Measurements from ENCODE around the gene KATNAL2. TPM values are rescaled to one million over a fixed set of nuclear protein-coding genes. Genes with fewer than 3 reads are reported as not detected.

Gene KATNAL2
- total RNA-seq, 2 donors from 2014 or later: 0.31 to 0.95 TPM

DNA sequence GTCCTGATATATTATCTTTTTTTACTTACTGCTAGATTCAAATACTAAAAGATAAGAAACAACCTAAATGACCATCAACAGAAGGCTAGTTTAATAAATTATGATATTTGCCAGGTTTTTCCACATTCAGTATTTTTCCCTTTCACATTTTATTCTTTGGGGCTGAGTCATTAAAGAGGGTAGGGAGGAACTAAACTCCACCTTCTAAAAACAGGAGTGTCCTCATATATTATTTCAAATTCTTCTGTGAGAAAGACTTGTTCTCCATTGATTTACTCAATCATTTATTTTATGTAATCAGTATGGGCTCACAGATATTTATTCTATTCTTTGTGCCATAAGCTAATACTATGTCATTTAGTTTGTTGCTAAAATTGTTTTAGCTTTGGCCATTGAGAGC, 223.9 kb downstream of the KATNAL2 start:
- ATAC-seq: no peak
- peaks cover 15 to 24% of the 10 kb centered on the region in 2 donors for H3K4me1 Mint-ChIP-seq (ENCODE audit: low read depth in 2 of 2)
- no peaks in the 10 kb centered on the region for H3K27me3 Mint-ChIP-seq
- no peak overlapping the region for H3K27ac Mint-ChIP-seq
- H3K9me3 Mint-ChIP-seq: no peaks in the 10 kb centered on the region
- H3K36me3 Mint-ChIP-seq: no peaks in the 10 kb centered on the region
- no peak for DNase-seq (ENCODE audit: low spot score)
- no peak overlapping the region for H3K4me3 Mint-ChIP-seq

DNA sequence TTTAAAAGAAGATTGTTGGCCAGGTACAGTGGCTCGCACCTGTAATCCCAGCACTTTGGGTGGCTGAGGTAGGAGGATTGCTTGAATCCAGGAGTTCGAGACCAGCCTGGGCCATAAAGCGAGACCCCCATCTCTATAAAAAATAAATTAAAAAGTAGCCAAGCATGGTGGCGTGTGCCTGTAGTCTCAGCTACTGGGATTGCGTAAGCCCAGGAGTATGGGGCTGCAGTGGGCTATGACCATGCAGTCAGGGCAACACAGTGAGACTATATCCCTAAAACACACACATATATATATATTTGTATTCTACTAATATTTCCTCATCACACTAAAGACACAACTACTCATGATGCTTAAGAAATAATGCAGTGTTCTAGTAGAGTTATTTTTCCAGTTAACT, 225.8 kb downstream of the KATNAL2 start:
- DNase-seq (ENCODE audit: low spot score) (no peak), ATAC-seq (no peak)
- Mint-ChIP-seq H3K4me3 (no peak overlapping the region), H3K9me3 (no peaks in the 10 kb centered on the region), H3K4me1 (ENCODE audit: low read depth in 2 of 2) (peaks cover 18 to 25% of the 10 kb centered on the region in 2 donors), H3K27me3 (no peaks in the 10 kb centered on the region), H3K27ac (no peak overlapping the region), H3K36me3 (no peaks in the 10 kb centered on the region)

DNA sequence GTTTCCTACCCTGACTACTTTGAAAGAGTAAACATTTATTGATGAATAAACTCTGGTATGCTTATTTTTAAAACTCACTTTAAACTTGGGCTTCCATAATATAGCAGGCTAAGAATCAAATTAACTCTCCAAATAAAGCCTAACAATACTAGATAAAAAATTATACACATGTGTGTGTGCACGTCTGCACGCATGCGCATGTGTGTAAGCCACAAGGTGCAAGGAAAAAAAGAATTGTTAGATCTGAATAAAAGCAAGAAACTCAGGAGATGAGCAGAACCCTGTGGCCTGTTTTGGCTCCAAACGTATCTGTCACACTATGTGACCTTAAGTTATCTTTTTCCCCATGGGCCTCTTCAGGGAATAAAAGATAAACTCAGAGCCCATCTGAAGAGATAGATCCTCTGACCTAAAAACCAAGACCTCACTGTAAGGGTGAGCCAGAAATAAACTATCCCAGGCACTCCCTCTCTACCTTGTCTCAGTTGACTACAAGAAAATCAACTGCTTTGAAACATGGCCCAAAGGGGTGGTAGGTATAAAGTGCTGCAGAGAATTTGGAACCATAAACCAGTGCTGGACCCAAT, 226.6 kb downstream of the KATNAL2 start:
- no peaks in the 10 kb centered on the region for H3K36me3 Mint-ChIP-seq
- peaks cover 25 to 28% of the 10 kb centered on the region in 2 donors for H3K4me1 Mint-ChIP-seq (ENCODE audit: low read depth in 2 of 2)
- DNase-seq (ENCODE audit: low spot score): no peak
- ATAC-seq: no peak
- no peaks in the 10 kb centered on the region for H3K9me3 Mint-ChIP-seq
- no peak overlapping the region for H3K4me3 Mint-ChIP-seq
- H3K27me3 Mint-ChIP-seq: no peaks in the 10 kb centered on the region
- no peak overlapping the region for H3K27ac Mint-ChIP-seq

DNA sequence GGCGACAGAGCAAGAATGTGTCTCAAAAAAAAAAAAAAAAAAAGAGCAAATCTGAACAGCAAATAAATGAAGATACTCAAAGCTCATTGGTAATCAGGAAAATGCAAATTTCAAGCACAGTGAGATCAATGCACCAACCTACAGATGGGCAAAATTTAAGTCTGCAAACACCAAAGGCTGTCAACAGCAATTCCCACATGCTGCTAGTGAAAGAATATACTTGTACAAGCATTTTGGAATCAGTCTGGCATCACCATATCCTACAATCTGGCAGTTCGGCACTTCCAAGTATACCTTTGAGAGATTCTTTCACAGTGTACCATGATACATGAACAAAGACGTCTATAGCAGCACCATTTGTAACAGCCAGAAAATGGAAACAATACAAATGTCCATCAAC, 228.8 kb downstream of the KATNAL2 start:
- DNase-seq (ENCODE audit: low spot score) (no peak), ATAC-seq (no peak)
- Mint-ChIP-seq H3K27me3 (no peaks in the 10 kb centered on the region), H3K36me3 (no peaks in the 10 kb centered on the region), H3K4me1 (ENCODE audit: low read depth in 2 of 2) (peaks cover 40 to 46% of the 10 kb centered on the region in 2 donors), H3K9me3 (no peaks in the 10 kb centered on the region), H3K27ac (no peak overlapping the region), H3K4me3 (no peak overlapping the region)

DNA sequence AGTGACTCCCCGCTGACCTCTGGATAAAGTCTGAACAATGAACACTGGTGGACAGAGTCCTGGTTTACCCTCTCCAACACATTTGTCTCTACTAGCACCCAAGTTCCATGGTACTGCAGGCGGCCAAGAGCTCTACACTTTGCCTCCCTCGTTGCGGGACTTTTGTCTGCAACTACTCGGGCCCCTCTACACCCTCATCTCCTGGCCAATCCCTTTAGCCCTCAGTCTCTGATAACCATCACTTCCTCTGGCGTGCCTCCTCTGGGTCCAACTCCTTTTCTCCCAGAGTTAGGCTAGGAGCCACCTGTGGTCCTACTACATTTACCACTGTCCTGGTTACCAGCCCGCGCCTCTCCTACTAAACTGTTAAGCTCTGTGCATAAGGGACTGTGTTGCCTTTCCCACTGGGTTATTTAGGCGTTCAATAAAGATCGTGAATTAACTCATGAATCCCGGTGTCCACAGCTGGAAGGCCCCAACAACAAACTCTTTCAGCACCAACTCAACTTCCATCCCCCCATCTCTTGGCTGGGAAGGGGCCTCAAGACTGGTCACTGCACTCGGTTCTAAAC, 232.1 kb downstream of the KATNAL2 start:
- H3K36me3 Mint-ChIP-seq: peaks cover 5% of the 10 kb centered on the region
- no peak for ATAC-seq
- peaks cover 44 to 51% of the 10 kb centered on the region in 2 donors for H3K4me1 Mint-ChIP-seq (ENCODE audit: low read depth in 2 of 2)
- no peaks in the 10 kb centered on the region for H3K9me3 Mint-ChIP-seq
- no peak for DNase-seq (ENCODE audit: low spot score)
- no peaks in the 10 kb centered on the region for H3K27me3 Mint-ChIP-seq
- H3K27ac Mint-ChIP-seq: peak overlapping the region; percentile 97 to 99
- H3K4me3 Mint-ChIP-seq: peak overlapping the region; percentile 97

- Mint-ChIP-seq H3K9me3 (no peaks in the 10 kb centered on the region), H3K4me1 (ENCODE audit: low read depth in 2 of 2) (peaks cover 40 to 47% of the 10 kb centered on the region in 2 donors), H3K27ac (peak within 1 kb of the TSS; percentile 97 to 99), H3K27me3 (no peaks in the 10 kb centered on the region), H3K36me3 (peaks cover 6% of the 10 kb centered on the region), H3K4me3 (peak within 1 kb of the TSS; percentile 97)
- DNase-seq (ENCODE audit: low spot score): peak; percentile 92
- peak; percentile 95 to 96 for ATAC-seq
Observed at GRCh38 chr18:47150029-47150823, 232.8 kb downstream of the KATNAL2 start, which contains the start of gene HDHD2. Gene HDHD2 (minus strand): TSS chr18:47150500. CDS start chr18:47136439, 14,061 bp downstream.

DNA sequence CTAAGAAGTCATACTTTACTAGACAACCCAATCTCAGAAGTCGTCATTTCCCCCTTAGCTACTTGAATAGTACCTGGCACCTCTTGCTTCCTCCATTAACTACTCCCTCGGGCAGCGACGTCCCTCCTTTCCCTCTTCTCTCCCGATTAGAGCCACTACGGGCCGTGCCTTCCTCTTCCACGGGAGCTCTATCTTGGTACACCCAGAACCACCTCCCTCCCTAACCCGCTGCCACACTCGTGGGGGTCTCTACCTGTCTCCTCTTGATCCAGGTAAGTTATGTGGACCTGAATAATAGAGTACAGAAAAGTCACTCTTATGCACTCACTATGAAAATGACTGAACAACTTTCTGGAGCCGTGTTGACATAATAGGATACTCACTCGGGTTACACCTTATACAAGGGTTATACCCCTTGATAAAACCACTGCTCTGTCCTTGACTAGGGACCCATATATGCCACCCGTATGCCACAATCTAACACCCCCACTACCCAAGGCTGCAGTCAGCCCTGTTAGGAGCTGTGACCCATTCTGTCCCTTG, 233.5 kb downstream of the KATNAL2 start:
- DNase-seq (ENCODE audit: low spot score) (no peak), ATAC-seq (peak; percentile 17 to 20)
- peak overlapping the region; percentile 97 to 99 for H3K27ac Mint-ChIP-seq
- peak overlapping the region; percentile 97 for H3K4me3 Mint-ChIP-seq
- no peaks in the 10 kb centered on the region for H3K27me3 Mint-ChIP-seq
- H3K9me3 Mint-ChIP-seq: no peaks in the 10 kb centered on the region
- peaks cover 6% of the 10 kb centered on the region for H3K36me3 Mint-ChIP-seq
- H3K4me1 Mint-ChIP-seq (ENCODE audit: low read depth in 2 of 2): peaks cover 34 to 40% of the 10 kb centered on the region in 2 donors

- DNase-seq (ENCODE audit: low spot score) (no peak), ATAC-seq (no peak)
- Mint-ChIP-seq H3K27ac (peak overlapping the region; percentile 97 to 99), H3K9me3 (no peaks in the 10 kb centered on the region), H3K27me3 (no peaks in the 10 kb centered on the region), H3K36me3 (peaks cover 6% of the 10 kb centered on the region), H3K4me1 (ENCODE audit: low read depth in 2 of 2) (peaks cover 30 to 35% of the 10 kb centered on the region in 2 donors), H3K4me3 (peak overlapping the region; percentile 97)
Observed at GRCh38 chr18:47151439-47151838, 234.0 kb downstream of the KATNAL2 start.

Other genes starting within 250 kb of the KATNAL2 start
- gene ST8SIA5, start 160.5 kb upstream of the KATNAL2 start, total RNA-seq: 1 to 10 TPM in 1 of 2 donors, under 1 TPM in 1; 0.17 to 1.0 TPM
- gene PIAS2, start 95 bp upstream of the KATNAL2 start, total RNA-seq: 10 to 100 TPM; 19.2 to 36.5 TPM
- not detected for gene ELOA2, start 118.0 kb downstream of the KATNAL2 start, total RNA-seq
- gene HDHD2, start 232.9 kb downstream of the KATNAL2 start, total RNA-seq: 10 to 100 TPM; 27.7 to 27.8 TPM